Measurements from ENCODE around the gene OTUD4.

GRCh38 chr4:145216535-145216934, 36.1 kb upstream of the OTUD4 start:
- TF ChIP-seq TOX (CRISPR knock-in tag; IDR thresholded peaks at IDR 0.05; ENCODE audit: borderline replicate concordance) = no peak
- TF ChIP-seq ZFP30 (CRISPR knock-in tag; IDR thresholded peaks at IDR 0.05) = no peak
- TF ChIP-seq PATZ1 (CRISPR knock-in tag; IDR thresholded peaks at IDR 0.05; ENCODE audit: borderline replicate concordance) = no peak
- TF ChIP-seq ZNF70 (CRISPR knock-in tag; IDR thresholded peaks at IDR 0.05) = no peak
